Right lobe of liver (tissue), 6 donors: ENCODE measurements around the gene CNTN5. TPM values are rescaled to one million over a fixed set of nuclear protein-coding genes. Genes with fewer than 3 reads are reported as not detected.

Experiments
- ATAC-seq, 4 donors: fragments of 200-7000 bp; cut with Tn5 transposase; one replicate each; pipeline ENCODE4 v1.9.1; 2020; ENCODE audit warnings: mild to moderate bottlenecking in 4 of 4, moderate library complexity in 4 of 4
- DNase-seq, 3 donors: peaks; one replicate each; pipeline ENCODE4 v3.0.0-alpha.2; 2020
- H3K27ac ChIP-seq, 3 donors: fragments of 200-600 bp; one replicate each; pipeline ENCODE4 v1.8.0; 2022
- H3K27me3 ChIP-seq, 2 donors: fragments of 200-600 bp; one replicate each; pipeline ENCODE4 v1.8.0; 2022
- H3K36me3 ChIP-seq, 4 donors: fragments of 200-600 bp; sonication (generic) in 1 of 4; one replicate each; pipeline versions ENCODE4 v1.5.1 to v1.8.0; 2017 to 2022; ENCODE audit warnings: control low read depth in 1 of 4
- H3K4me1 ChIP-seq, 4 donors: fragments of 200-600 bp; sonication (generic) in 1 of 4; one replicate each; pipeline versions ENCODE4 v1.5.1 to v1.8.0; 2017 to 2022; ENCODE audit warnings: control low read depth in 1 of 4
- H3K4me3 ChIP-seq, 3 donors: fragments of 200-600 bp; one replicate each; pipeline ENCODE4 v1.8.0; 2022
- H3K9me3 ChIP-seq, 4 donors: fragments of 200-600 bp; sonication (generic) in 1 of 4; one replicate each; pipeline versions ENCODE4 v1.5.1 to v1.8.0; 2017 to 2022; ENCODE audit warnings: control low read depth in 1 of 4
- CTCF ChIP-seq, 4 donors: fragments of 200-600 bp in 3 of 4; fragments of 450-650 bp in 1 of 4; IDR thresholded peaks; one replicate each; pipeline versions ENCODE4 v1.5.1 to v1.8.0; 2016 to 2022; ENCODE audit warnings: antibody characterized with exemption in 4 of 4, mild to moderate bottlenecking in 2 of 4
- POLR2A ChIP-seq: fragments of 450-650 bp; IDR thresholded peaks from one replicate; pipeline ENCODE4 v1.6.1; 2017; ENCODE audit warnings: antibody characterized with exemption, mild to moderate bottlenecking
- WGBS: methylation state at CpG from one replicate; pipeline ENCODE4 v1.1.6; 2018; ENCODE audit warnings: low coverage, low lambda C conversion rate; ENCODE audit not compliant: insufficient coverage; ENCODE audit errors: missing lambda C conversion rate; 5-methylcytosine and 5-hydroxymethylcytosine counted together
- intact Hi-C, 2 donors: fragments of 100-400 bp; cut with DNase I; formaldehyde crosslinking; loops; one replicate each; pipeline versions ENCODE4 v1.11.2 to v1.14.1; 2022
- total RNA-seq, 6 experiments: library from RNA; depleted of rRNA in 2 of 6; stranded (reverse); fragments of >200 nt in 2 of 6; fragmentation: NEBNext Ultra II Directional in 3 of 6; extraction: Animal tissue kit (Norgen Biotek cat#: 25700) in 3 of 6; gene quantifications; one replicate each; pipeline versions ENCODE4 v1.1.0 to v1.2.4, GENCODE V29; 2016 to 2023
- donor health status: DM: no; HTN: yes; CAD: no.
- donor health status: DM: no; HTN: no; CAD: no.
- donor health status: DM: no; HTN: no; CAD: no.
- donor health status: DM: no; HTN: yes; CAD: no.
- donor health status: DM: no; HTN: yes; CAD: no.

The CNTN5 gene
- total RNA-seq, 6 experiments from 2014 or later: 0.13 to 0.19 TPM; not detected in 4

GRCh38 chr11:99932684-99933083 is 911.9 kb downstream of the CNTN5 start:
- no peak for TF ChIP-seq POLR2A
- TF ChIP-seq CTCF (IDR thresholded peaks at IDR 0.05): no peak
- 54% methylated on average over 2 of the region's 2 CpGs for WGBS
- no peaks in the 10 kb centered on the region for H3K9me3 ChIP-seq
- ATAC-seq (no peak), DNase-seq (no peak)
- H3K27ac ChIP-seq: no peak overlapping the region
- H3K36me3 ChIP-seq: no peaks in the 10 kb centered on the region
- H3K4me3 ChIP-seq: no peak overlapping the region
- H3K27me3 ChIP-seq: no peaks in the 10 kb centered on the region
- H3K4me1 ChIP-seq: no peaks in the 10 kb centered on the region
- intact Hi-C loops: no loop called here

- no peaks in the 10 kb centered on the region for H3K27me3 ChIP-seq
- TF ChIP-seq CTCF (IDR thresholded peaks at IDR 0.05) (no peak), POLR2A (no peak)
- no peaks in the 10 kb centered on the region for H3K9me3 ChIP-seq
- intact Hi-C loops: no loop called here
- H3K4me1 ChIP-seq: no peaks in the 10 kb centered on the region
- no peak overlapping the region for H3K4me3 ChIP-seq
- DNase-seq (no peak), ATAC-seq (no peak)
- H3K27ac ChIP-seq: no peak overlapping the region
- no peaks in the 10 kb centered on the region for H3K36me3 ChIP-seq
Measured at GRCh38 chr11:99934008-99934407, 913.3 kb downstream of the CNTN5 start.

- ATAC-seq: no peak
- Histone ChIP-seq H3K4me1 (no peaks in the 10 kb centered on the region), H3K9me3 (no peaks in the 10 kb centered on the region), H3K27me3 (no peaks in the 10 kb centered on the region), H3K27ac (no peak overlapping the region), H3K4me3 (no peak overlapping the region), H3K36me3 (no peaks in the 10 kb centered on the region)
- 38% methylated on average over 6 of the region's 9 CpGs for WGBS
- TF ChIP-seq CTCF (IDR thresholded peaks at IDR 0.05): no peak
- no peak for TF ChIP-seq POLR2A
- no peak for DNase-seq
- intact Hi-C loops: no loop called here
Measured at GRCh38 chr11:99937330-99937729, 916.6 kb downstream of the CNTN5 start.

- ATAC-seq (no peak), DNase-seq (no peak)
- TF ChIP-seq POLR2A (no peak), CTCF (IDR thresholded peaks at IDR 0.05) (no peak)
- H3K4me1 ChIP-seq: no peaks in the 10 kb centered on the region
- H3K9me3 ChIP-seq: no peaks in the 10 kb centered on the region
- no peaks in the 10 kb centered on the region for H3K36me3 ChIP-seq
- no peaks in the 10 kb centered on the region for H3K27me3 ChIP-seq
- H3K27ac ChIP-seq: no peak overlapping the region
- H3K4me3 ChIP-seq: no peak overlapping the region
- 42% methylated on average over 1 of the region's 1 CpG for WGBS
- intact Hi-C loops: no loop called here
Measured at GRCh38 chr11:99952816-99953215, 932.1 kb downstream of the CNTN5 start.

GRCh38 chr11:99960536-99960935 is 939.8 kb downstream of the CNTN5 start:
- H3K27me3 ChIP-seq: no peaks in the 10 kb centered on the region
- H3K4me3 ChIP-seq: no peak overlapping the region
- intact Hi-C loops: no loop called here
- no peak overlapping the region for H3K27ac ChIP-seq
- TF ChIP-seq CTCF (IDR thresholded peaks at IDR 0.05): no peak
- TF ChIP-seq POLR2A: no peak
- H3K36me3 ChIP-seq: no peaks in the 10 kb centered on the region
- 31% methylated on average over 3 of the region's 3 CpGs for WGBS
- no peaks in the 10 kb centered on the region for H3K9me3 ChIP-seq
- DNase-seq (no peak), ATAC-seq (no peak)
- H3K4me1 ChIP-seq: no peaks in the 10 kb centered on the region
